Central memory CD8-positive, alpha-beta T cell (primary cell): Measurements from ENCODE around the gene MRPL38.

Experiments used
- ATAC-seq: fragments of 150-1000 bp; cut with Tn5 transposase; replicated peaks from 2 replicates; pipeline ENCODE4 v1.10.0; 2022; ENCODE audit warnings: mild to moderate bottlenecking, moderate FRiP score, moderate number of reproducible peaks; ENCODE audit not compliant: poor library complexity, severe bottlenecking; ENCODE audit errors: extremely low read depth
- DNase-seq, 2 donors: peaks; one replicate each; pipeline ENCODE4 v3.0.0; 2021; ENCODE audit warnings: low spot score in 2 of 2
- H3K27ac Mint-ChIP-seq: one replicate; pipeline ENCODE4 v1.8.0; 2022; ENCODE audit warnings: low read depth, mild to moderate bottlenecking, moderate library complexity, mixed read lengths
- H3K27me3 Mint-ChIP-seq: one replicate; pipeline ENCODE4 v1.8.0; 2022; ENCODE audit warnings: mixed read lengths
- H3K36me3 Mint-ChIP-seq: one replicate; pipeline ENCODE4 v1.8.0; 2022; ENCODE audit warnings: mild to moderate bottlenecking, moderate library complexity, mixed read lengths; ENCODE audit not compliant: insufficient read depth
- H3K4me1 Mint-ChIP-seq: one replicate; pipeline ENCODE4 v1.8.0; 2022; ENCODE audit warnings: mixed read lengths
- H3K4me3 Mint-ChIP-seq: one replicate; pipeline ENCODE4 v1.8.0; 2022; ENCODE audit warnings: mild to moderate bottlenecking, moderate library complexity, mixed read lengths
- H3K9me3 Mint-ChIP-seq: one replicate; pipeline ENCODE4 v1.8.0; 2022; ENCODE audit warnings: mixed read lengths

The MRPL38 gene

DNA sequence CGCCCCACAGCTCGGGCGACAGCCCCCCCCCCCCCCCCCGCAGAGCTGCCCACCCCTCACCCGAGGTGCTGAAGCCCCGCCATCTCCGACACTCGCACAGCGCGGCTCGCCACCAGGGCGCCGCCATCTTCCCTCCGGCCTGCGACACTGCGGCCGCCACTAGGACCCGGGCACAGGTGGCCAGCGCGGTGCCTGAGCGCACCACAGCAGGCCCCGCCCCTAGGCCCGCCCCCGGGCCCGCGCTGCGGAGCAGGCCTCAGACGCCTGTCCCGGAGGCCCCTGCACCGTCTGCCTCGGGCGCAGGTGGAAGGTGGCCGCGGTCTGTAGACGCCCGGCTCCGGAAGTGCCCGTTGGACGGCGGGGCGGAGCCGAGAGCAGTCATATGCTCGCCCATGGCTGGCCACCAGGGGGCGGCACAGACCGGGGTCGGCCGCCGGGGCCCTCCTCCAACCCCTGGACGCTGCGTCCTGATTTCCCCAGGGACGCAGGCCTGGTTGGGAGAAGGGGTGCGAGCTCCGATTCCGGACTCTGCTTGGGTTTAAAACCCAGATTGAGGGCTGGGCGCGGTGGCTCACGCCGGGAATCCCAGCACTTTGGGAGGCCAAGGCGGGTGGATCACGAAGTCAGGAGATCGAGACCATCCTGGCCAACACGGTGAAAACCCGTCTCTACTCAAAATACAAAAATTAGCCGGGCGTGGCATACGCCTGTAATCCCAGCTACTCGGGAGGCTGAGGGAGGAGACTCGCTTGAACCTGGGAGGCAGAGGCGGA, at the start of gene MRPL38:
MRPL38 (minus strand) TSS at position 136 of the 773 bp plus-strand sequence; CDS start at position 127, 9 bp downstream.
- no peaks in the 10 kb centered on the region for H3K9me3 Mint-ChIP-seq
- peaks cover 26% of the 10 kb centered on the region for H3K36me3 Mint-ChIP-seq
- H3K4me1 Mint-ChIP-seq: peaks cover 12% of the 10 kb centered on the region
- no peaks in the 10 kb centered on the region for H3K27me3 Mint-ChIP-seq
- peak; percentile 93 to 94 for DNase-seq
- peak within 1 kb of the TSS; percentile 93 for H3K27ac Mint-ChIP-seq
- ATAC-seq: peak; percentile 99
- H3K4me3 Mint-ChIP-seq: peak within 1 kb of the TSS; percentile 90

DNA sequence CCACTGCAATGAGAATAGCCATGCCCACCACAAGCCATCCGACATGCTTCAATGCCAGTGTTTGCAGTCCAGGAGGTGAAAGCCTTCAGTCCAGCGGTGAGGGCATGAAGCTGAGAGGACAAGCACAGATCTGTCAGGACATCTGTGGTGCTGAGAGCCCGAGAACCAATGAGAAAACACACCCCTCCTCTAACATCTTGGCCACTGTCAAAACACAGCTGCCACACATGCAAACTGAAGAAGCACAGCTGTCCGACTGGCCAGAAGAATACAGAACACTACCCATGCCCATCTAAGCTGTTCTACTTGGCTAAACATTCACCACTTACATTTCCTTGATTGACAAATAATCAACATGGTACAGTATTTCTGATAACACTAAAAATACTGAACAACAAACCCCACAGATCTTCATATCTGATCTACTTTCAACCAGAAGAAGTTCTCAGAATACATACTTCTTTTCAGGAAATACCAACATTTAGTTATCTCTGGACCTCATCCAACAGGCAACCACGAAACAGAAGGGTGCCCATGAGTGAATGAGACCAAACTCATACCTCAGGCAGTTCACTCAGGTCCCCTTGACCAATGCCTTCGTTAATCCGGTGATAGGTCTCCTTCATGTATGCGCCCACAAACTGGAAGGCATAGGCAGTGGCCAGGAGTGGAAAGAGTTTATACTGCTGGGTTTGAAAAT, 46.3 kb upstream of the MRPL38 start:
- Mint-ChIP-seq H3K27ac (no peak overlapping the region), H3K27me3 (no peaks in the 10 kb centered on the region), H3K36me3 (peaks cover 70% of the 10 kb centered on the region), H3K9me3 (no peaks in the 10 kb centered on the region), H3K4me3 (no peak overlapping the region), H3K4me1 (no peaks in the 10 kb centered on the region)
- DNase-seq (no peak), ATAC-seq (peak; percentile 19)

- no peak overlapping the region for H3K4me3 Mint-ChIP-seq
- no peaks in the 10 kb centered on the region for H3K9me3 Mint-ChIP-seq
- H3K27ac Mint-ChIP-seq: no peak overlapping the region
- peaks cover 66% of the 10 kb centered on the region for H3K36me3 Mint-ChIP-seq
- no peaks in the 10 kb centered on the region for H3K4me1 Mint-ChIP-seq
- no peaks in the 10 kb centered on the region for H3K27me3 Mint-ChIP-seq
- no peak for DNase-seq
- ATAC-seq: no peak
These were observed 45.7 kb upstream of the MRPL38 start for GRCh38 chr17:75950421-75950820.

GRCh38 chr17:75945211-75945610, 40.5 kb upstream of the MRPL38 start:
- Mint-ChIP-seq H3K4me3 (no peak overlapping the region), H3K27ac (no peak overlapping the region), H3K27me3 (no peaks in the 10 kb centered on the region), H3K4me1 (peaks cover 12% of the 10 kb centered on the region), H3K36me3 (peaks cover 32% of the 10 kb centered on the region), H3K9me3 (no peaks in the 10 kb centered on the region)
- DNase-seq (no peak), ATAC-seq (no peak)

- no peaks in the 10 kb centered on the region for H3K9me3 Mint-ChIP-seq
- H3K27me3 Mint-ChIP-seq: no peaks in the 10 kb centered on the region
- peaks cover 12% of the 10 kb centered on the region for H3K4me1 Mint-ChIP-seq
- DNase-seq: no peak
- H3K36me3 Mint-ChIP-seq: peaks cover 17% of the 10 kb centered on the region
- no peak for ATAC-seq
- H3K4me3 Mint-ChIP-seq: no peak overlapping the region
- H3K27ac Mint-ChIP-seq: no peak overlapping the region
These were observed 38.8 kb upstream of the MRPL38 start for GRCh38 chr17:75943491-75943890.

- no peaks in the 10 kb centered on the region for H3K9me3 Mint-ChIP-seq
- no peaks in the 10 kb centered on the region for H3K27me3 Mint-ChIP-seq
- ATAC-seq (no peak), DNase-seq (no peak)
- H3K4me3 Mint-ChIP-seq: no peak overlapping the region
- peaks cover 13% of the 10 kb centered on the region for H3K36me3 Mint-ChIP-seq
- H3K4me1 Mint-ChIP-seq: peaks cover 12% of the 10 kb centered on the region
- H3K27ac Mint-ChIP-seq: no peak overlapping the region
These were observed 37.8 kb upstream of the MRPL38 start for GRCh38 chr17:75942473-75942872.

DNA sequence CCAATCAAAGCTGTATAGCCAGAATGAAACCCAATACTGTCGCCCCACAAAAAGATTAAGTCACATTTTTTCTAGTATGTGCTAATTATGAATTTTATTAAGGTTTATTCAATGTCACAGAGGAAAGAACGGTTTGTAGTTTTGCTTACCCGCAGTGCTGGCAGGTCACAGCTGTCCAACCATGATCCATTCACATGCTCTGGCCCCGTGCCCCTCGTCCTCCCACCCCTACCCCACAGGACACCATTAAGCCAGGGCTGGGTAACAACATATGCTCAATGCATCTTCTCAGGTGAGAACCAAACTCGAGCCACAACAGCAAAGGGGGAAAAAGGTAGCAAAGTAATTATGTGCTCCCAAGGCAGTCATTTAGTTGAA, 36.7 kb upstream of the MRPL38 start:
- Mint-ChIP-seq H3K9me3 (no peaks in the 10 kb centered on the region), H3K27me3 (no peaks in the 10 kb centered on the region), H3K4me3 (peak overlapping the region; percentile 88), H3K4me1 (peaks cover 12% of the 10 kb centered on the region), H3K36me3 (peaks cover 10% of the 10 kb centered on the region), H3K27ac (peak overlapping the region; percentile 89)
- DNase-seq: no peak
- no peak for ATAC-seq

- H3K27ac Mint-ChIP-seq: peak within 1 kb of the TSS; percentile 89
- ATAC-seq: peak; percentile 100
- no peaks in the 10 kb centered on the region for H3K27me3 Mint-ChIP-seq
- no peaks in the 10 kb centered on the region for H3K9me3 Mint-ChIP-seq
- H3K4me1 Mint-ChIP-seq: peaks cover 12% of the 10 kb centered on the region
- H3K4me3 Mint-ChIP-seq: peak within 1 kb of the TSS; percentile 88
- peak; percentile 73 to 80 for DNase-seq
- H3K36me3 Mint-ChIP-seq: peaks cover 7% of the 10 kb centered on the region
These were observed 36.2 kb upstream of the MRPL38 start, which contains the start of gene FBF1 for GRCh38 chr17:75940727-75941441. Gene FBF1, minus strand, starts transcription at chr17:75941042. Its CDS starts 2,893 bp downstream, at chr17:75938149.

GRCh38 chr17:75937652-75938051, 33.0 kb upstream of the MRPL38 start:
- Mint-ChIP-seq H3K36me3 (peaks cover 6% of the 10 kb centered on the region), H3K9me3 (no peaks in the 10 kb centered on the region), H3K27ac (no peak overlapping the region), H3K4me3 (no peak overlapping the region), H3K4me1 (peaks cover 12% of the 10 kb centered on the region), H3K27me3 (no peaks in the 10 kb centered on the region)
- no peak for DNase-seq
- no peak for ATAC-seq

- H3K4me3 Mint-ChIP-seq: no peak overlapping the region
- no peaks in the 10 kb centered on the region for H3K36me3 Mint-ChIP-seq
- H3K9me3 Mint-ChIP-seq: no peaks in the 10 kb centered on the region
- no peak for ATAC-seq
- H3K27me3 Mint-ChIP-seq: no peaks in the 10 kb centered on the region
- no peaks in the 10 kb centered on the region for H3K4me1 Mint-ChIP-seq
- no peak for DNase-seq
- no peak overlapping the region for H3K27ac Mint-ChIP-seq
These were observed 29.1 kb upstream of the MRPL38 start for GRCh38 chr17:75933808-75934207.

- H3K4me1 Mint-ChIP-seq: no peaks in the 10 kb centered on the region
- ATAC-seq: no peak
- DNase-seq: no peak
- no peak overlapping the region for H3K27ac Mint-ChIP-seq
- no peaks in the 10 kb centered on the region for H3K36me3 Mint-ChIP-seq
- no peaks in the 10 kb centered on the region for H3K27me3 Mint-ChIP-seq
- no peak overlapping the region for H3K4me3 Mint-ChIP-seq
- no peaks in the 10 kb centered on the region for H3K9me3 Mint-ChIP-seq
These were observed 28.2 kb upstream of the MRPL38 start for GRCh38 chr17:75932852-75933251.

GRCh38 chr17:75931062-75931461, 26.4 kb upstream of the MRPL38 start:
- no peaks in the 10 kb centered on the region for H3K4me1 Mint-ChIP-seq
- no peak overlapping the region for H3K4me3 Mint-ChIP-seq
- H3K9me3 Mint-ChIP-seq: no peaks in the 10 kb centered on the region
- no peaks in the 10 kb centered on the region for H3K36me3 Mint-ChIP-seq
- no peaks in the 10 kb centered on the region for H3K27me3 Mint-ChIP-seq
- ATAC-seq: no peak
- DNase-seq: no peak
- no peak overlapping the region for H3K27ac Mint-ChIP-seq
